ENCODE measurements around the gene NACAD.
"Not testable (repeated sequence)": the region's sequence is repeated elsewhere in the genome, so short reads cannot be mapped to it uniquely, and the experiment has no call there.

NACAD gene

DNA sequence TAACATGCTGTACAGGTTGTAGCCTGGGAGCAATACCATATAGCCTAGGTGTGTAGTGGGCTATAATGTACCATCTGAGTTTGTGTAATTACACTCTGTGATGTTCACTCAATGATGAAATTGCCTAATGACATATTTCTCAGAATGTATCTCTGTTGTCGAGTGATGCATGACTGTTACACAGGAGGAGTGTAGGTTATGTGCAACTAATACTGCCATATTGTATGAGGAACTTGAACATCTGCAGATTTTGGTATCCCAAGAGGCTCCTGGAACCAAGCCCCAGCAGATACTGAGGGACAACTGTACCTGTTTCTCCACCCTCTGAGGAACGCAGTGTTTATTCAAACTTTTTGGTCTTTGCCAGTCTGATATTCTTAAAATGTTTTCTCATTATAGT lies 38.6 kb downstream of the NACAD start:
- DNase-seq: no peak

DNA sequence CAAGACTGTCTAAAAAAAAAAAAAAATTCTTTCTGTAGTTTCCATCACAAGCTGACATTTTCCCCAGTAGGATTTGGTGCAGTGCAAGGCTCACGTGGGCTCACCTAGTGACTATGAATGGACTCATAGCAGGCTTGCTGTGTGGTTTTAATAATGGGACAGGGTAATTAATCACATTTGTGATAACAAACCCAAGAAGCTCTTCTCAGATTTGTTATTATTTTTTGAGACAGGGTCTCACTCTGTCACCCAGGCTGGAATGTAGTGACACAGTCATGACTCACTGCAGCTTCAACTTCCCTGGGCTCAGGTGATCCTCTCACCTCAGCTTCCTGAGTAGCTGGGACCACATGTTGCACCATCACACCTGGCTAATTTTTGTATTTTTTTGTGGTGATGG lies 40.0 kb downstream of the NACAD start:
- DNase-seq: no peak

DNA sequence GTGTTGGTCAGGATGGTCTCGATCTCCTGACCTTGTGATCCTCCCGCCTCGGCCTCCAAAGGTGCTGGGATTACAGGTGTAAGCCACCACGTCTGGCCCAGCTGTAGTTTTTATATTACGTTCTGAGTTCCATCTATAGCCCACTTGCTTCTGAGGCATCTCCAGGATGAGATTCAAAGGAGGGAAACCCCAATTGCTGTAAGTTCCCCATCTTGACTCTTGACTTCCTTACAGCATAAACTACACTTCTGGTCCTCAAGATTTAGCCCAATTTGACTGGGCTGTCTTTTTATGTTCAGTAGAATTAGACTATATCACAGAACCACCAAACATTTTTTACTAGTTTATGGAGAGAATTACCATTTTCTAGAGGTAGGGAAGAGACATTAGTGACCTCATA lies 44.4 kb downstream of the NACAD start:
- no peak for DNase-seq

DNA sequence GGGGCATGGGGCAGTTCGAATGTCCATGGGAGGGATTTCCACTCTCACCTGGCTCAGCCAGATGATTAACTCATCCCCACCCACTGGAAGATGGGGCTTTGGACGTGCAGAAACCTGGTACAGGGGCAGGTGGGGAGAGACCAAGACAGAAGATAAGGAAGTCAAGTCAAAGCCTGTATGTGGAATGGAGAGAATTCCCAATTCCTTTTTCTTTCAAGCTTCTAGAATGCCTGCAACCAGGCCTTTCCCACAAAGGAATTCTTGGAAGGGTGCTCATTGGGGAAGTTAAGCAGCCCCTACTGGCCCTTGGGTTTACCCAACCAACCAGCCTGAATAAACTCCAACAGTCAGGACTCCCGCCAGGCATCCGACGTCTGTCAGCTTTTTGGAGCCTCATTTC lies 49.7 kb downstream of the NACAD start:
- DNase-seq: no peak

GRCh38 chr7:45037876-45038275 lies 50.9 kb downstream of the NACAD start:
- no peak for DNase-seq

- no peak for DNase-seq
Measured at GRCh38 chr7:45036796-45037195, 52.0 kb downstream of the NACAD start.

GRCh38 chr7:45036317-45036716 lies 52.5 kb downstream of the NACAD start:
- DNase-seq: no peak

- no peak for DNase-seq
Measured at GRCh38 chr7:45035893-45036292, 52.9 kb downstream of the NACAD start.

DNA sequence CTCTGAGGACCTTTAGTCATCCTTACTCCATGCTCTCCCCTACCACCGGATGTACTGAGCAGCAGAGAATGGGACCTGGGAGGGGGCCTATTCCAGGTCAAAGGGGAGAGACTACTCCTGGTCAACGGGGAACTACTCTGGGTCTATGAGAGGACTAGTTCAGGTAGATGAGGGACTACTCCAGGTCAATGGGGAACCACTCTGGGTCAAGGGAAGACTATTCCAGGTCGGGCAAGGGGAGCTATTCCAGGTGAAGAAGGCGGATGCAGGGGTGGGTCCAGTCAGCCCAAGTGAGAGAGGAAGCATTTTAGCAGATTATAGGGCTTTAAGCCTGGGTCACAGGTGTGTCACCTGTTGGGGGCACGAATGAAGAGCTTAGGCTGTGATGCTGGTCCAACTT lies 53.4 kb downstream of the NACAD start:
- DNase-seq: no peak

- DNase-seq: not testable (repeated sequence)
Measured at GRCh38 chr7:45034710-45035109, 54.1 kb downstream of the NACAD start.

DNA sequence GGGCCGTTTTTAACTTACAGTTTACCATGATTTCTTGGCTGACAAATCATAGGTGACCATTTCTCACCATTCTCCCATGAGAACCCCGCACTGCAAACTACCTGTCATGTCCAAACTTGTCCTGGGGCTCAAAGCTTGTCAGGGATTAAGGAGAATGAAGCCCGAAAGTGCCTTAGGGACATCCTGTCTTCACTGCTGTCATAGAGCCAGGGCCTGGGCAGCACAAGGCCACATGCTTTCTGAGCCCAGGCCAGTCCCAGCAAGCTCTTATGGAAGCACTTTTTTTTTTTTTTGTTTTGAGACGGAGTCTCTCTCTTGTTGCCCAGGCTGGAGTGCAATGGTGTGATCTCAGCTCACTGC lies 54.9 kb downstream of the NACAD start:
- no peak for DNase-seq

GRCh38 chr7:45033261-45033930 lies 55.4 kb downstream of the NACAD start:
- DNase-seq: no peak

GRCh38 chr7:45032421-45032820 lies 56.3 kb downstream of the NACAD start:
- no peak for DNase-seq

GRCh38 chr7:45031829-45032228 lies 56.9 kb downstream of the NACAD start:
- DNase-seq: no peak

All from NCI-H524 treated with DMSO at 0.1 percent for 48 hours (cell line).